A549 (cell line): ENCODE results near the gene ITCH. TPM values are rescaled to one million over a fixed set of nuclear protein-coding genes. Genes with fewer than 3 reads are reported as not detected.

Source experiments
- ATAC-seq, 2 experiments: fragments of 200-7000 bp in 1 of 2; fragments of >200 bp in 1 of 2; cut with Nextera tagmentation in 1 of 2; cut with Tn5 transposase in 1 of 2; 3 replicates each; pipeline versions ENCODE4 v1.8.0 to v1.9.1; 2018 to 2020; ENCODE audit warnings: mild to moderate bottlenecking in 1 of 2, moderate library complexity in 1 of 2
- CTCF ChIA-PET: fragments of 300-600 bp; sonication (Branson Sonifier 250); formaldehyde crosslinking; extraction: SDS; loops from one replicate; lab custom pipeline; 2021; ENCODE audit warnings: antibody characterized with exemption, inconsistent platforms; lab: Yijun Ruan, JAX
- POLR2A ChIA-PET: fragments of 350-600 bp; formaldehyde crosslinking; extraction: SDS; loops from one replicate; lab custom pipeline; 2021; ENCODE audit warnings: antibody characterized with exemption, inconsistent platforms; lab: Yijun Ruan, JAX
- DNase-seq, 2 experiments: peaks; one replicate each; pipeline versions ENCODE4 v3.0.0 to v3.0.0-alpha.2; 2011 to 2016; ENCODE audit warnings: low read depth in 1 of 2, low spot score in 1 of 2
- FAIRE-seq: peaks from 2 replicates; lab custom pipeline; 2011; peaks lifted over from hg19 to GRCh38; lab: Jason Lieb, UNC
- H3K27ac ChIP-seq, 2 experiments: fragments of >200 bp; sonication (Bioruptor Twin); formaldehyde crosslinking; 3 replicates each; pipeline ENCODE4 v1.5.1; 2016 to 2017
- H3K4me1 ChIP-seq: fragments of >200 bp; sonication (Bioruptor Twin); formaldehyde crosslinking; 3 replicates; pipeline ENCODE4 v1.6.1; 2016
- H3K4me2 ChIP-seq: fragments of >200 bp; sonication (Bioruptor Twin); formaldehyde crosslinking; 3 replicates; pipeline ENCODE4 v1.6.1; 2016
- H3K4me3 ChIP-seq: fragments of >200 bp; sonication (Bioruptor Twin); formaldehyde crosslinking; 3 replicates; pipeline ENCODE4 v1.5.1; 2016
- H3K9me3 ChIP-seq: fragments of >200 bp; sonication (Bioruptor Twin); formaldehyde crosslinking; 3 replicates; pipeline ENCODE4 v1.6.1; 2016
- CHD4 ChIP-seq: fragments of 200-600 bp; sonication (generic); IDR thresholded peaks from 2 replicates; pipeline ENCODE4 v1.6.1; 2016; ENCODE audit warnings: antibody characterized with exemption, mild to moderate bottlenecking, borderline replicate concordance
- EP300 ChIP-seq, 2 experiments: fragments of >200 bp; sonication (Bioruptor Twin); formaldehyde crosslinking; IDR thresholded peaks; 2 replicates in 1 of 2; 3 replicates in 1 of 2; pipeline ENCODE4 v1.6.1; 2016 to 2017
- FOSL2 ChIP-seq, 2 experiments: fragments of 450-650 bp in 1 of 2; fragments of >200 bp in 1 of 2; sonication (Bioruptor Twin) in 1 of 2; formaldehyde crosslinking; IDR thresholded peaks; 2 replicates each; pipeline versions ENCODE4 v1.5.0 to v1.6.1; 2016 to 2020; ENCODE audit warnings: mild to moderate bottlenecking in 1 of 2, moderate library complexity in 1 of 2
- FOXS1 ChIP-seq: fragments of 250-450 bp; sonication (Bioruptor Pico); IDR thresholded peaks from 2 replicates; pipeline ENCODE4 v1.5.0; 2020; ENCODE audit warnings: mild to moderate bottlenecking, moderate library complexity
- HDAC2 ChIP-seq: fragments of 200-600 bp; sonication (generic); IDR thresholded peaks from 2 replicates; pipeline ENCODE4 v1.6.1; 2016
- HOXA7 ChIP-seq: fragments of 250-450 bp; sonication (Bioruptor Pico); IDR thresholded peaks from 2 replicates; pipeline ENCODE4 v1.5.0; 2020; ENCODE audit warnings: mild to moderate bottlenecking, moderate library complexity
- HOXB13 ChIP-seq: fragments of 250-450 bp; sonication (Bioruptor Pico); IDR thresholded peaks from 2 replicates; pipeline ENCODE4 v1.5.0; 2020; ENCODE audit warnings: low read depth, mild to moderate bottlenecking, moderate library complexity
- HOXB5 ChIP-seq: fragments of 250-450 bp; sonication (Bioruptor Pico); IDR thresholded peaks from 2 replicates; pipeline ENCODE4 v1.5.0; 2020; ENCODE audit warnings: mild to moderate bottlenecking, moderate library complexity
- JUN ChIP-seq, 2 experiments: fragments of >200 bp; sonication (Bioruptor Twin); formaldehyde crosslinking; IDR thresholded peaks; 2 replicates in 1 of 2; 3 replicates in 1 of 2; pipeline ENCODE4 v1.6.1; 2016 to 2017
- MAFK ChIP-seq: fragments of 450-650 bp; IDR thresholded peaks from 2 replicates; pipeline ENCODE4 v1.6.1; 2014; ENCODE audit not compliant: partially characterized antibody
- MAX ChIP-seq: IDR thresholded peaks from 2 replicates; pipeline ENCODE4 v1.6.1; 2012
- PBX3 ChIP-seq: IDR thresholded peaks from 2 replicates; pipeline ENCODE4 v1.6.1; 2012
- RARB ChIP-seq: fragments of 250-450 bp; sonication (Bioruptor Pico); IDR thresholded peaks from 2 replicates; pipeline ENCODE4 v1.8.0; 2021; ENCODE audit warnings: mild to moderate bottlenecking, moderate library complexity
- RCOR1 ChIP-seq: fragments of 150-350 bp; IDR thresholded peaks from 2 replicates; pipeline ENCODE4 v1.6.1; 2014; ENCODE audit warnings: antibody characterized with exemption, low read length, low read depth
- RFX5 ChIP-seq: fragments of 450-650 bp; IDR thresholded peaks from 2 replicates; pipeline ENCODE4 v1.7.1; 2014; ENCODE audit warnings: antibody characterized with exemption, mild to moderate bottlenecking, moderate library complexity
- SMC3 ChIP-seq: fragments of >200 bp; sonication (Bioruptor Twin); formaldehyde crosslinking; IDR thresholded peaks from 3 replicates; pipeline ENCODE4 v1.6.1; 2018; ENCODE audit warnings: inconsistent platforms
- SREBF2 ChIP-seq: fragments of 450-650 bp; IDR thresholded peaks from 2 replicates; pipeline ENCODE4 v1.6.1; 2014; ENCODE audit warnings: mild to moderate bottlenecking, moderate library complexity
- USF2 ChIP-seq: fragments of 450-650 bp; IDR thresholded peaks from 2 replicates; pipeline ENCODE4 v1.6.1; 2014; ENCODE audit warnings: antibody characterized with exemption
- ZSCAN20 ChIP-seq: fragments of 250-450 bp; sonication (Bioruptor Pico); IDR thresholded peaks from 2 replicates; pipeline ENCODE4 v1.8.0; 2022; ENCODE audit warnings: mild to moderate bottlenecking, moderate library complexity
- WGBS: methylation state at CpG from one replicate; pipeline ENCODE4 v1.1.6; 2017; ENCODE audit errors: missing lambda C conversion rate; 5-methylcytosine and 5-hydroxymethylcytosine counted together
- polyA plus RNA-seq, 4 experiments: library from polyadenylated mRNA; depleted of rRNA in 3 of 4; stranded (reverse); fragments of >200 nt; fragmentation: RNase III in 1 of 4; extraction: RNeasy Plus Mini Kit Qiagen cat#74134 plus additional on column Dnase treatment in 1 of 4; gene quantifications; 2 replicates in 3 of 4; 3 replicates in 1 of 4; pipeline ENCODE4 v1.2.3, GENCODE V29; 2011 to 2017

Gene ITCH
- polyA plus RNA-seq, 2 of the 4 experiments (the other 2 are of a cell fraction): 23.9 to 24.4 TPM

- TF ChIP-seq HOXB13 (CRISPR knock-in tag): no peak
These were observed 47.8 kb upstream of the ITCH start (continued) for GRCh38 chr20:34315236-34315635.

- FAIRE-seq (no peak), DNase-seq (peak in 1 of 2 experiments; percentile 45), ATAC-seq (no peak)
- Histone ChIP-seq H3K27ac (peak overlapping the region; percentile 29 to 75; a peak in 4 of 6 replicates), H3K4me2 (peak overlapping the region; percentile 31; the same call in 2 of the 3 replicates), H3K9me3 (no peaks in the 10 kb centered on the region), H3K4me1 (peaks cover 27% of the 10 kb centered on the region), H3K4me3 (no peak overlapping the region)
- TF ChIP-seq MAX (peak; percentile 29; the same call in 1 of the 2 replicates), HDAC2 (no peak), FOSL2 (IDR thresholded peaks at IDR 0.05) (no peak), FOSL2 (CRISPR knock-in tag; IDR thresholded peaks at IDR 0.05) (peak; percentile 43), HOXB5 (CRISPR knock-in tag) (peak; percentile 44; the same call in 1 of the 2 replicates)
- 81% methylated on average over 6 of the region's 6 CpGs for WGBS
- ChIA-PET CTCF (interaction anchor here (1.1 to 2.7 kb wide), 3 partner anchors 152 to 207 kb away, joined by 3 to 9 read pairs (median 3); no protein-coding TSS in a partner anchor), POLR2A (no interaction called here)
These were observed 46.8 kb upstream of the ITCH start for GRCh38 chr20:34316196-34316814.

- WGBS: 77% methylated on average over 4 of the region's 4 CpGs
- H3K4me3 ChIP-seq: no peak overlapping the region
- H3K9me3 ChIP-seq: no peaks in the 10 kb centered on the region
- no peak for FAIRE-seq
- ChIA-PET CTCF (interaction anchor here (0.6 to 2.7 kb wide), 4 partner anchors 86 to 451 kb away, joined by 3 to 9 read pairs (median 4); no protein-coding TSS in a partner anchor), POLR2A (no interaction called here)
- ATAC-seq: no peak
- TF ChIP-seq SREBF2: no peak
- TF ChIP-seq PBX3: no peak
- TF ChIP-seq HDAC2: no peak
- no peak for TF ChIP-seq JUN (IDR thresholded peaks at IDR 0.05)
- no peak for TF ChIP-seq RARB
- TF ChIP-seq HOXA7 (CRISPR knock-in tag): no peak
- TF ChIP-seq MAX: no peak
- TF ChIP-seq MAFK: no peak
- no peak for TF ChIP-seq FOXS1 (CRISPR knock-in tag)
- no peak for TF ChIP-seq USF2
- TF ChIP-seq SMC3: no peak
- TF ChIP-seq RFX5: no peak
- no peak for TF ChIP-seq EP300 (IDR thresholded peaks at IDR 0.05)
- TF ChIP-seq, all 56 proteins: peak for 0
- DNase-seq: no peak
- Histone ChIP-seq H3K4me1 (peaks cover 12% of the 10 kb centered on the region), H3K4me2 (no peak overlapping the region), H3K27ac (no peak overlapping the region)
These were observed 44.2 kb upstream of the ITCH start for GRCh38 chr20:34318609-34319443.

- FAIRE-seq (no peak), ATAC-seq (no peak), DNase-seq (no peak)
- no peak for TF ChIP-seq RCOR1
- TF ChIP-seq ZSCAN20 (CRISPR knock-in tag): no peak
- no peak for TF ChIP-seq CHD4
- ChIA-PET CTCF (interaction anchor here (1.0 to 1.5 kb wide), 3 partner anchors 8 to 155 kb away, joined by 3 to 10 read pairs (median 3); no protein-coding TSS in a partner anchor), POLR2A (no interaction called here)
- no peak overlapping the region for H3K4me2 ChIP-seq
- H3K27ac ChIP-seq: no peak overlapping the region
- 59% methylated on average over 3 of the region's 3 CpGs for WGBS
- no peaks in the 10 kb centered on the region for H3K9me3 ChIP-seq
- H3K4me3 ChIP-seq: no peak overlapping the region
- H3K4me1 ChIP-seq: peaks cover 7% of the 10 kb centered on the region; the same call in 2 of the 3 replicates
These were observed 42.2 kb upstream of the ITCH start for GRCh38 chr20:34320861-34321260.
